ENCODE data around the gene OBP2A. TPM values are rescaled to one million over a fixed set of nuclear protein-coding genes. Genes with fewer than 3 reads are reported as not detected.

Gene OBP2A
- total RNA-seq, 1 donor from 2014 or later, result not detected

- no peaks in the 10 kb centered on the region for H3K36me3 ChIP-seq (ENCODE audit: insufficient read depth, low read length)
- no peaks in the 10 kb centered on the region for H4K20me1 ChIP-seq (ENCODE audit: insufficient read depth, low read length)
- Mint-ChIP-seq H3K36me3 (ENCODE audit: low read depth, unreplicated experiment) (no peaks in the 10 kb centered on the region), H3K4me1 (ENCODE audit: low read depth, unreplicated experiment) (no peaks in the 10 kb centered on the region), H3K27ac (ENCODE audit: unreplicated experiment) (no peak overlapping the region), H3K27me3 (ENCODE audit: low read depth, unreplicated experiment) (peaks cover 25% of the 10 kb centered on the region), H3K9me3 (ENCODE audit: unreplicated experiment) (peaks cover 9% of the 10 kb centered on the region), H3K4me3 (ENCODE audit: unreplicated experiment) (no peak overlapping the region)
- H3K27me3 ChIP-seq (ENCODE audit: insufficient read depth, low read length), result no peaks in the 10 kb centered on the region
- FAIRE-seq (no peak), DNase-seq (ENCODE audit: low read depth) (no peak)
- H3K4me2 ChIP-seq (ENCODE audit: low read length), result no peak overlapping the region
- H3K4me3 ChIP-seq (ENCODE audit: insufficient read depth, low read depth, low read length), result no peak overlapping the region
- H3K9ac ChIP-seq (ENCODE audit: low read length), result no peak overlapping the region
- no peak overlapping the region for H2AFZ ChIP-seq (ENCODE audit: low read depth, low read length)
- TF ChIP-seq CTCF (IDR thresholded peaks at IDR 0.05; ENCODE audit: insufficient read depth, low read depth, low read length), result no peak
- no peak for TF ChIP-seq EZH2 (IDR thresholded peaks at IDR 0.05; ENCODE audit: insufficient read depth, low read length)
- no peaks in the 10 kb centered on the region for H3K79me2 ChIP-seq (ENCODE audit: insufficient read depth, low read length)
- H3K4me1 ChIP-seq (ENCODE audit: insufficient read depth, low read length), result no peaks in the 10 kb centered on the region
- peaks cover 3% of the 10 kb centered on the region for H3K9me3 ChIP-seq (ENCODE audit: insufficient read depth, low read depth, low read length)
- no peak overlapping the region for H3K27ac ChIP-seq (ENCODE audit: low read depth, low read length)
Observed at GRCh38 chr9:135582541-135582940, 36.6 kb downstream of the OBP2A start.

GRCh38 chr9:135582966-135583687 is 37.2 kb downstream of the OBP2A start:
- no peaks in the 10 kb centered on the region for H3K27me3 ChIP-seq (ENCODE audit: insufficient read depth, low read length)
- FAIRE-seq, result no peak

More at GRCh38 chr9:135582966-135583687, 37.2 kb downstream of the OBP2A start:
- TF ChIP-seq EZH2 (IDR thresholded peaks at IDR 0.05; ENCODE audit: insufficient read depth, low read length) (no peak), CTCF (IDR thresholded peaks at IDR 0.05; ENCODE audit: insufficient read depth, low read depth, low read length) (no peak)
- Histone ChIP-seq H3K79me2 (ENCODE audit: insufficient read depth, low read length) (no peaks in the 10 kb centered on the region), H3K36me3 (ENCODE audit: insufficient read depth, low read length) (no peaks in the 10 kb centered on the region), H3K4me2 (ENCODE audit: low read length) (no peak overlapping the region), H3K9ac (ENCODE audit: low read length) (no peak overlapping the region), H3K4me3 (ENCODE audit: insufficient read depth, low read depth, low read length) (no peak overlapping the region), H3K9me3 (ENCODE audit: insufficient read depth, low read depth, low read length) (peaks cover 3% of the 10 kb centered on the region), H2AFZ (ENCODE audit: low read depth, low read length) (no peak overlapping the region), H3K27ac (ENCODE audit: low read depth, low read length) (no peak overlapping the region), H4K20me1 (ENCODE audit: insufficient read depth, low read length) (no peaks in the 10 kb centered on the region), H3K4me1 (ENCODE audit: insufficient read depth, low read length) (no peaks in the 10 kb centered on the region)
- Mint-ChIP-seq H3K4me3 (ENCODE audit: unreplicated experiment) (no peak overlapping the region), H3K4me1 (ENCODE audit: low read depth, unreplicated experiment) (no peaks in the 10 kb centered on the region), H3K36me3 (ENCODE audit: low read depth, unreplicated experiment) (no peaks in the 10 kb centered on the region), H3K27me3 (ENCODE audit: low read depth, unreplicated experiment) (peaks cover 24% of the 10 kb centered on the region), H3K27ac (ENCODE audit: unreplicated experiment) (no peak overlapping the region), H3K9me3 (ENCODE audit: unreplicated experiment) (peaks cover 9% of the 10 kb centered on the region)
- no peak for DNase-seq (ENCODE audit: low read depth)
